Trophoblast cell (in vitro differentiated cells and primary cell): Measurements from ENCODE around the gene TBX15.

ENCODE experiments used
- DNase-seq, 2 donors: peaks; one replicate each; pipeline ENCODE4 v3.0.0-alpha.2; 2016
- H2AFZ ChIP-seq: 2 replicates; pipeline ENCODE4 v1.6.1; 2013; ENCODE audit warnings: low read length, moderate library complexity, mild to moderate bottlenecking; ENCODE audit not compliant: insufficient read depth, poor library complexity
- H2AK5ac ChIP-seq: 2 replicates; pipeline ENCODE4 v1.6.1; 2013; ENCODE audit warnings: mild to moderate bottlenecking, low read length
- H2BK120ac ChIP-seq: 2 replicates; pipeline ENCODE4 v1.6.1; 2013; ENCODE audit warnings: low read length, mild to moderate bottlenecking, moderate library complexity; ENCODE audit not compliant: insufficient read depth, poor library complexity
- H2BK12ac ChIP-seq: 2 replicates; pipeline ENCODE4 v1.6.1; 2013; ENCODE audit warnings: mild to moderate bottlenecking, low read length, moderate library complexity
- H2BK5ac ChIP-seq: 2 replicates; pipeline ENCODE4 v1.6.1; 2013; ENCODE audit warnings: low read length, low read depth, moderate library complexity, mild to moderate bottlenecking; ENCODE audit not compliant: poor library complexity
- H3K14ac ChIP-seq: 2 replicates; pipeline ENCODE4 v1.6.1; 2013; ENCODE audit warnings: mild to moderate bottlenecking, low read length
- H3K18ac ChIP-seq: 2 replicates; pipeline ENCODE4 v1.6.1; 2013; ENCODE audit warnings: mild to moderate bottlenecking, low read length
- H3K23ac ChIP-seq: 2 replicates; pipeline ENCODE4 v1.6.1; 2013; ENCODE audit warnings: low read length
- H3K27ac ChIP-seq: 2 replicates; pipeline ENCODE4 v1.5.1; 2013; ENCODE audit warnings: low read depth, mild to moderate bottlenecking, inconsistent platforms, low read length, moderate library complexity
- H3K27me3 ChIP-seq: 2 replicates; pipeline ENCODE4 v1.6.1; 2013; ENCODE audit warnings: inconsistent platforms, mild to moderate bottlenecking, low read length, moderate library complexity; ENCODE audit not compliant: insufficient read depth
- H3K36me3 ChIP-seq, 2 experiments: 1 replicate in 1 of 2; 2 replicates in 1 of 2; pipeline ENCODE4 v1.6.1; 2013; ENCODE audit warnings: low read length in 2 of 2, mild to moderate bottlenecking in 2 of 2, moderate library complexity in 1 of 2; ENCODE audit not compliant: insufficient read depth in 2 of 2, control insufficient read depth in 1 of 2
- H3K4ac ChIP-seq: 2 replicates; pipeline ENCODE4 v1.6.1; 2013; ENCODE audit warnings: low read depth, mild to moderate bottlenecking, low read length, moderate library complexity
- H3K4me1 ChIP-seq, 2 experiments: 1 replicate in 1 of 2; 2 replicates in 1 of 2; pipeline ENCODE4 v1.6.1; 2013; ENCODE audit warnings: low read length in 2 of 2, mild to moderate bottlenecking in 2 of 2, moderate library complexity in 1 of 2; ENCODE audit not compliant: insufficient read depth in 2 of 2, control insufficient read depth in 1 of 2
- H3K4me2 ChIP-seq: 2 replicates; pipeline ENCODE4 v1.6.1; 2013; ENCODE audit warnings: inconsistent platforms, mild to moderate bottlenecking, low read length, moderate library complexity
- H3K4me3 ChIP-seq: 2 replicates; pipeline ENCODE4 v1.5.1; 2013; ENCODE audit warnings: mild to moderate bottlenecking, low read depth, low read length, inconsistent platforms
- H3K79me1 ChIP-seq: one replicate; pipeline ENCODE4 v1.6.1; 2013; ENCODE audit warnings: low read length
- H3K79me2 ChIP-seq: 2 replicates; pipeline ENCODE4 v1.6.1; 2013; ENCODE audit warnings: low read length, mild to moderate bottlenecking; ENCODE audit not compliant: control insufficient read depth, insufficient read depth, poor library complexity
- H3K9ac ChIP-seq: 2 replicates; pipeline ENCODE4 v1.6.1; 2013; ENCODE audit warnings: mild to moderate bottlenecking, low read length
- H3K9me3 ChIP-seq: 2 replicates; pipeline ENCODE4 v1.6.1; 2013; ENCODE audit warnings: low read depth, mild to moderate bottlenecking, control low read depth, inconsistent platforms, low read length; ENCODE audit not compliant: insufficient read depth
- H4K12ac ChIP-seq: 2 replicates; pipeline ENCODE4 v1.6.1; 2013; ENCODE audit warnings: low read depth, mild to moderate bottlenecking, low read length, moderate library complexity
- H4K8ac ChIP-seq: 2 replicates; pipeline ENCODE4 v1.6.1; 2013; ENCODE audit warnings: low read depth, mild to moderate bottlenecking, low read length, moderate library complexity
- H4K91ac ChIP-seq: one replicate; pipeline ENCODE4 v1.6.1; 2013; ENCODE audit warnings: low read depth, mild to moderate bottlenecking, low read length, moderate library complexity
- WGBS: extraction: QIAGEN DNeasy Blood & Tissue Kit; methylation state at CpG from one replicate; pipeline ENCODE4 v1.1.7; 2013; ENCODE audit warnings: missing lambda C conversion rate; ENCODE audit not compliant: insufficient read length, insufficient coverage; ENCODE audit errors: extremely low coverage; 5-methylcytosine and 5-hydroxymethylcytosine counted together

TBX15 gene

GRCh38 chr1:118878661-118879060 is 109.5 kb downstream of the TBX15 start:
- Histone ChIP-seq H4K12ac (no peak overlapping the region), H3K9ac (no peak overlapping the region), H3K4ac (no peak overlapping the region), H2BK120ac (no peak overlapping the region), H2BK12ac (no peak overlapping the region), H3K4me1 (no peaks in the 10 kb centered on the region), H2AFZ (no peak overlapping the region), H3K4me3 (no peak overlapping the region), H3K9me3 (no peaks in the 10 kb centered on the region), H3K79me1 (no peaks in the 10 kb centered on the region), H3K27me3 (no peaks in the 10 kb centered on the region), H3K27ac (no peak overlapping the region), H3K36me3 (no peaks in the 10 kb centered on the region), H4K91ac (no peak overlapping the region), H3K79me2 (no peaks in the 10 kb centered on the region), H3K14ac (no peak overlapping the region), H3K4me2 (no peak overlapping the region), H3K23ac (no peak overlapping the region), H2AK5ac (no peak overlapping the region), H4K8ac (no peak overlapping the region), H2BK5ac (no peak overlapping the region), H3K18ac (no peak overlapping the region)
- WGBS, result no CpG with 5 or more reads among the region's 4 CpGs
- no peak for DNase-seq

- no peak overlapping the region for H3K4me2 ChIP-seq
- H3K4ac ChIP-seq, result no peak overlapping the region
- H3K27ac ChIP-seq, result no peak overlapping the region
- H4K8ac ChIP-seq, result no peak overlapping the region
- H3K36me3 ChIP-seq, result no peaks in the 10 kb centered on the region
- no peaks in the 10 kb centered on the region for H3K9me3 ChIP-seq
- no peak overlapping the region for H2BK120ac ChIP-seq
- no peaks in the 10 kb centered on the region for H3K79me1 ChIP-seq
- no peak overlapping the region for H2BK12ac ChIP-seq
- H4K91ac ChIP-seq, result no peak overlapping the region
- no peaks in the 10 kb centered on the region for H3K4me1 ChIP-seq
- no peak overlapping the region for H3K14ac ChIP-seq
- H2AK5ac ChIP-seq, result no peak overlapping the region
- DNase-seq, result no peak
- no peak overlapping the region for H3K9ac ChIP-seq
- H3K79me2 ChIP-seq, result no peaks in the 10 kb centered on the region
- no peak overlapping the region for H3K18ac ChIP-seq
- no peak overlapping the region for H2AFZ ChIP-seq
- H3K27me3 ChIP-seq, result no peaks in the 10 kb centered on the region
- no peak overlapping the region for H2BK5ac ChIP-seq
- no peak overlapping the region for H3K23ac ChIP-seq
- no peak overlapping the region for H4K12ac ChIP-seq
- no peak overlapping the region for H3K4me3 ChIP-seq
- WGBS, result no CpG with 5 or more reads among the region's 3 CpGs
These were observed 110.3 kb downstream of the TBX15 start for GRCh38 chr1:118877668-118878396.

GRCh38 chr1:118871582-118872171 is 116.5 kb downstream of the TBX15 start:
- no peak overlapping the region for H4K8ac ChIP-seq
- H3K27ac ChIP-seq, result no peak overlapping the region
- H3K9ac ChIP-seq, result no peak overlapping the region
- H2BK12ac ChIP-seq, result no peak overlapping the region
- no peak overlapping the region for H2AK5ac ChIP-seq
- no peaks in the 10 kb centered on the region for H3K36me3 ChIP-seq
- H3K27me3 ChIP-seq, result no peaks in the 10 kb centered on the region
- H2BK5ac ChIP-seq, result no peak overlapping the region
- no peaks in the 10 kb centered on the region for H3K9me3 ChIP-seq
- no CpG with 5 or more reads among the region's 7 CpGs for WGBS
- H3K4me1 ChIP-seq, result peaks cover 0 to 2% of the 10 kb centered on the region in 2 experiments
- H3K4ac ChIP-seq, result no peak overlapping the region
- H3K4me2 ChIP-seq, result no peak overlapping the region
- H3K79me2 ChIP-seq, result no peaks in the 10 kb centered on the region
- no peak overlapping the region for H3K23ac ChIP-seq
- H4K91ac ChIP-seq, result no peak overlapping the region
- no peak overlapping the region for H2AFZ ChIP-seq
- no peak overlapping the region for H2BK120ac ChIP-seq
- no peak overlapping the region for H3K4me3 ChIP-seq
- no peak overlapping the region for H3K18ac ChIP-seq
- peak in 1 of 2 donors; percentile 6 for DNase-seq
- no peaks in the 10 kb centered on the region for H3K79me1 ChIP-seq
- H4K12ac ChIP-seq, result no peak overlapping the region
- no peak overlapping the region for H3K14ac ChIP-seq

DNA sequence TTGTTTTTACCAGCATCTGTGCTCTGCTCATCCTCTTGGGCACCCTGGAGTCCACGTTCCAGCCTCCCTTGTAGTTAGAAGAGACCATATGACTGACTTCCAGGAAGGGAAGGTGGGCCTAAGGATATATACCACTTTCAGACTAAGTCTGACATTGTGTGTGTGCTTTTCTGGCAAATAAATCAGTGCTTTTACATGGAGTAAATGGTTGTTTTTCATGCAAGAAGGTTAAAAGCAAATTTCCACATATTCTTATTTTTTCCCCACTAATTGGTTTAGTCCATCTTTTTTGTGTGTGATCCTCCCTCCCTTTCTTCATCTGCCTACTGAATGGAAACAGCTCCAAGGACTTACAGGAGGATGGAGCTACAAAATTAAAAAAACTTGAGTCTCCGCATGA is 119.8 kb downstream of the TBX15 start:
- H3K4ac ChIP-seq, result no peak overlapping the region
- no peaks in the 10 kb centered on the region for H3K79me1 ChIP-seq
- H3K4me3 ChIP-seq, result no peak overlapping the region
- H4K8ac ChIP-seq, result no peak overlapping the region
- H3K79me2 ChIP-seq, result no peaks in the 10 kb centered on the region
- H3K4me1 ChIP-seq, result peaks cover 0 to 2% of the 10 kb centered on the region in 2 experiments
- H2AFZ ChIP-seq, result no peak overlapping the region
- no peak overlapping the region for H3K18ac ChIP-seq
- H3K27me3 ChIP-seq, result no peaks in the 10 kb centered on the region
- no peak overlapping the region for H3K27ac ChIP-seq
- no peak overlapping the region for H3K9ac ChIP-seq
- no peaks in the 10 kb centered on the region for H3K9me3 ChIP-seq
- H4K12ac ChIP-seq, result no peak overlapping the region
- no peak overlapping the region for H2BK12ac ChIP-seq
- no peak overlapping the region for H3K4me2 ChIP-seq
- no peak overlapping the region for H4K91ac ChIP-seq
- H2BK5ac ChIP-seq, result no peak overlapping the region
- H2BK120ac ChIP-seq, result no peak overlapping the region
- H3K14ac ChIP-seq, result no peak overlapping the region
- H3K36me3 ChIP-seq, result no peaks in the 10 kb centered on the region
- no CpG with 5 or more reads among the region's 2 CpGs for WGBS
- H3K23ac ChIP-seq, result no peak overlapping the region
- DNase-seq, result no peak
- no peak overlapping the region for H2AK5ac ChIP-seq
